ENCODE measurements around the gene SYMPK.

SYMPK gene

GRCh38 chr19:45791744-45792469 is 71.0 kb downstream of the SYMPK start (continued):
- TF ChIP-seq HIC1 (tag by site-specific recombination; IDR thresholded peaks at IDR 0.05) (no peak), ZBTB10 (tag by site-specific recombination; IDR thresholded peaks at IDR 0.05) (peak; percentile 65; the same call in 1 of the 2 replicates), ZFHX2 (tag by site-specific recombination; conservative IDR thresholded peaks at IDR 0.05) (peak; percentile 35; the same call in 1 of the 2 replicates), ZBTB6 (tag by site-specific recombination; IDR thresholded peaks at IDR 0.05) (peak; percentile 73; the same call in 1 of the 2 replicates), ZNF280C (tag by site-specific recombination; IDR thresholded peaks at IDR 0.05) (no peak), ZNF311 (tag by site-specific recombination; IDR thresholded peaks at IDR 0.05; ENCODE audit: borderline replicate concordance) (no peak), ZNF184 (tag by site-specific recombination; IDR thresholded peaks at IDR 0.05) (no peak), PRDM2 (tag by site-specific recombination; IDR thresholded peaks at IDR 0.05; ENCODE audit: borderline replicate concordance) (no peak), KLF16 (tag by site-specific recombination; IDR thresholded peaks at IDR 0.05) (no peak), ZNF394 (tag by site-specific recombination; IDR thresholded peaks at IDR 0.05; ENCODE audit: borderline replicate concordance) (no peak), ZNF830 (tag by site-specific recombination; IDR thresholded peaks at IDR 0.05; ENCODE audit: low read depth) (no peak)

All from HEK293 (cell line).